NCI-H146 treated with DMSO at 0.1 percent for 48 hours (cell line): ENCODE measurements around the gene C1orf141.
"Not testable (repeated sequence)": the region's sequence is repeated elsewhere in the genome, so short reads cannot be mapped to it uniquely, and the experiment has no call there.

Experiments used
- DNase-seq: peaks from one replicate; lab custom pipeline; 2025; ENCODE audit not compliant: unreplicated experiment; lab: John Stamatoyannopoulos, UW

The C1orf141 gene

GRCh38 chr1:67134695-67135094 lies at the start of gene C1orf141:
TSS of gene C1orf141 (minus strand) at chr1:67134970. CDS start at chr1:67127240, 7,730 bp downstream.
- no peak for DNase-seq

- DNase-seq, result no peak
These were observed 40.8 kb upstream of the C1orf141 start for GRCh38 chr1:67175530-67176087.

- no peak for DNase-seq
These were observed 40.0 kb upstream of the C1orf141 start for GRCh38 chr1:67174716-67175284.

GRCh38 chr1:67173988-67174387 lies 39.2 kb upstream of the C1orf141 start:
- DNase-seq, result no peak

GRCh38 chr1:67171978-67172377 lies 37.2 kb upstream of the C1orf141 start:
- no peak for DNase-seq

- no peak for DNase-seq
These were observed 36.8 kb upstream of the C1orf141 start for GRCh38 chr1:67171574-67171955.

- no peak for DNase-seq
These were observed 36.2 kb upstream of the C1orf141 start for GRCh38 chr1:67170751-67171573.

- DNase-seq, result no peak
These were observed 35.2 kb upstream of the C1orf141 start for GRCh38 chr1:67169932-67170331.

- DNase-seq, result no peak
These were observed 34.7 kb upstream of the C1orf141 start for GRCh38 chr1:67169496-67169895.

- DNase-seq, result no peak
These were observed 31.4 kb upstream of the C1orf141 start, which contains the start of gene IL23R for GRCh38 chr1:67166196-67166595. TSS of gene IL23R (plus strand) at chr1:67166454. CDS start at chr1:67168121, 1,667 bp downstream.

- DNase-seq, result no peak
These were observed 30.8 kb upstream of the C1orf141 start for GRCh38 chr1:67165468-67166041.

- no peak for DNase-seq
These were observed 28.2 kb upstream of the C1orf141 start for GRCh38 chr1:67162954-67163353.

GRCh38 chr1:67159233-67159632 lies 24.5 kb upstream of the C1orf141 start:
- no peak for DNase-seq

GRCh38 chr1:67158401-67158800 lies 23.6 kb upstream of the C1orf141 start:
- DNase-seq, result no peak

GRCh38 chr1:67150931-67151330 lies 16.2 kb upstream of the C1orf141 start:
- DNase-seq, result no peak

- DNase-seq, result peak; percentile 35
These were observed 14.5 kb upstream of the C1orf141 start for GRCh38 chr1:67149179-67149770.

- DNase-seq, result no peak
These were observed 13.9 kb upstream of the C1orf141 start for GRCh38 chr1:67148516-67149178.

GRCh38 chr1:67147973-67148372 lies 13.2 kb upstream of the C1orf141 start:
- not testable (repeated sequence) for DNase-seq

- DNase-seq, result no peak
These were observed 11.8 kb upstream of the C1orf141 start for GRCh38 chr1:67146539-67146938.

GRCh38 chr1:67146101-67146500 lies 11.3 kb upstream of the C1orf141 start:
- DNase-seq, result no peak

- DNase-seq, result no peak
These were observed 9.9 kb upstream of the C1orf141 start for GRCh38 chr1:67144696-67145095.
